Esophagus muscularis mucosa (tissue), 4 donors: ENCODE data around the gene NLRP7.

ENCODE experiments used
- CTCF ChIP-seq, 3 experiments: fragments of 200-600 bp in 2 of 3; fragments of 450-650 bp in 1 of 3; sonication (generic) in 2 of 3; IDR thresholded peaks; one replicate each; pipeline ENCODE4 v1.5.1; 2017 to 2019; ENCODE audit warnings: antibody characterized with exemption in 3 of 3, mild to moderate bottlenecking in 2 of 3, moderate library complexity in 1 of 3
- EP300 ChIP-seq: sonication (generic); formaldehyde crosslinking; IDR thresholded peaks from one replicate; pipeline ENCODE4 v1.6.1; 2017; ENCODE audit warnings: antibody characterized with exemption
- POLR2A ChIP-seq: fragments of 450-650 bp; IDR thresholded peaks from one replicate; pipeline ENCODE4 v1.6.1; 2017; ENCODE audit warnings: antibody characterized with exemption, moderate library complexity, mild to moderate bottlenecking, low read depth
- POLR2AphosphoS5 ChIP-seq, 2 donors: sonication (generic); formaldehyde crosslinking; IDR thresholded peaks; one replicate each; pipeline ENCODE4 v1.6.1; 2017; ENCODE audit warnings: antibody characterized with exemption in 2 of 2

- TF ChIP-seq POLR2AphosphoS5 (IDR thresholded peaks at IDR 0.05) (no peak), CTCF (IDR thresholded peaks at IDR 0.05) (no peak), POLR2A (no peak), EP300 (no peak)
Measured at GRCh38 chr19:54905803-54906511, 41.4 kb downstream of the NLRP7 start, which contains the start of gene NCR1.
